Dendritic cell treated with granulocyte-macrophage colony-stimulating factor and Interleukin-4, amounts not matched to agents 40 ng/mL and 50 ng/mL, for 4 days (primary cell): ENCODE results near the gene ATP2A1.

Experiments used
- H3K27ac Mint-ChIP-seq: one replicate; pipeline ENCODE4 v1.8.0; 2022; ENCODE audit warnings: mild to moderate bottlenecking, mixed read lengths
- H3K27me3 Mint-ChIP-seq: one replicate; pipeline ENCODE4 v1.8.0; 2022; ENCODE audit warnings: mild to moderate bottlenecking, mixed read lengths
- H3K36me3 Mint-ChIP-seq: one replicate; pipeline ENCODE4 v1.8.0; 2022; ENCODE audit warnings: low read depth, mixed read lengths
- H3K4me1 Mint-ChIP-seq: one replicate; pipeline ENCODE4 v1.8.0; 2022; ENCODE audit warnings: low read depth, mixed read lengths
- H3K4me3 Mint-ChIP-seq: one replicate; pipeline ENCODE4 v1.8.0; 2022; ENCODE audit warnings: mild to moderate bottlenecking, moderate library complexity, mixed read lengths
- H3K9me3 Mint-ChIP-seq: one replicate; pipeline ENCODE4 v1.8.0; 2022; ENCODE audit warnings: mixed read lengths
- intact Hi-C: fragments of 100-400 bp; cut with micrococcal nuclease; formaldehyde crosslinking; loops from one replicate; pipeline ENCODE4 v1.15.0; 2022

The ATP2A1 gene

GRCh38 chr16:28899882-28900590 lies 21.7 kb downstream of the ATP2A1 start:
- Mint-ChIP-seq H3K9me3 (no peaks in the 10 kb centered on the region), H3K4me3 (no peak overlapping the region), H3K27me3 (no peaks in the 10 kb centered on the region), H3K36me3 (peaks cover 16% of the 10 kb centered on the region), H3K27ac (no peak overlapping the region), H3K4me1 (peaks cover 20% of the 10 kb centered on the region)
- intact Hi-C loops, result no loop called here

- intact Hi-C loops, result no loop called here
- Mint-ChIP-seq H3K9me3 (no peaks in the 10 kb centered on the region), H3K27ac (no peak overlapping the region), H3K36me3 (peaks cover 22% of the 10 kb centered on the region), H3K27me3 (no peaks in the 10 kb centered on the region), H3K4me1 (peaks cover 20% of the 10 kb centered on the region), H3K4me3 (no peak overlapping the region)
Observed at GRCh38 chr16:28900601-28901000, 22.3 kb downstream of the ATP2A1 start.

- H3K36me3 Mint-ChIP-seq, result peaks cover 35% of the 10 kb centered on the region
- H3K27ac Mint-ChIP-seq, result no peak overlapping the region
- intact Hi-C loops, result no loop called here
- no peaks in the 10 kb centered on the region for H3K27me3 Mint-ChIP-seq
- H3K9me3 Mint-ChIP-seq, result no peaks in the 10 kb centered on the region
- no peak overlapping the region for H3K4me3 Mint-ChIP-seq
- H3K4me1 Mint-ChIP-seq, result peaks cover 20% of the 10 kb centered on the region
Observed at GRCh38 chr16:28901862-28902261, 23.6 kb downstream of the ATP2A1 start.

GRCh38 chr16:28902909-28903308 lies 24.6 kb downstream of the ATP2A1 start:
- no peaks in the 10 kb centered on the region for H3K27me3 Mint-ChIP-seq
- H3K36me3 Mint-ChIP-seq, result peaks cover 43% of the 10 kb centered on the region
- no peaks in the 10 kb centered on the region for H3K9me3 Mint-ChIP-seq
- intact Hi-C loops, result no loop called here
- peak overlapping the region; percentile 26 for H3K27ac Mint-ChIP-seq
- peaks cover 20% of the 10 kb centered on the region for H3K4me1 Mint-ChIP-seq
- H3K4me3 Mint-ChIP-seq, result no peak overlapping the region

GRCh38 chr16:28903344-28904042 lies 25.2 kb downstream of the ATP2A1 start:
- intact Hi-C loops, result no loop called here

GRCh38 chr16:28904363-28904762 lies 26.1 kb downstream of the ATP2A1 start:
- no peaks in the 10 kb centered on the region for H3K9me3 Mint-ChIP-seq
- H3K4me3 Mint-ChIP-seq, result no peak overlapping the region
- H3K27me3 Mint-ChIP-seq, result no peaks in the 10 kb centered on the region
- H3K4me1 Mint-ChIP-seq, result peaks cover 20% of the 10 kb centered on the region
- no peak overlapping the region for H3K27ac Mint-ChIP-seq
- H3K36me3 Mint-ChIP-seq, result peaks cover 57% of the 10 kb centered on the region
- intact Hi-C loops, result no loop called here

More at GRCh38 chr16:28903344-28904042, 25.2 kb downstream of the ATP2A1 start:
- peaks cover 49% of the 10 kb centered on the region for H3K36me3 Mint-ChIP-seq
- H3K27me3 Mint-ChIP-seq, result no peaks in the 10 kb centered on the region
- H3K9me3 Mint-ChIP-seq, result no peaks in the 10 kb centered on the region
- no peak overlapping the region for H3K4me3 Mint-ChIP-seq
- no peak overlapping the region for H3K27ac Mint-ChIP-seq
- H3K4me1 Mint-ChIP-seq, result peaks cover 20% of the 10 kb centered on the region

GRCh38 chr16:28904828-28905227 lies 26.5 kb downstream of the ATP2A1 start:
- Mint-ChIP-seq H3K27me3 (no peaks in the 10 kb centered on the region), H3K9me3 (no peaks in the 10 kb centered on the region)

GRCh38 chr16:28905229-28905754 lies 27.0 kb downstream of the ATP2A1 start:
- Mint-ChIP-seq H3K4me1 (peaks cover 20% of the 10 kb centered on the region), H3K9me3 (no peaks in the 10 kb centered on the region), H3K4me3 (no peak overlapping the region), H3K27me3 (no peaks in the 10 kb centered on the region), H3K36me3 (peaks cover 67% of the 10 kb centered on the region), H3K27ac (no peak overlapping the region)
- intact Hi-C loops, result no loop called here

More at GRCh38 chr16:28904828-28905227, 26.5 kb downstream of the ATP2A1 start:
- Mint-ChIP-seq H3K36me3 (peaks cover 62% of the 10 kb centered on the region), H3K27ac (no peak overlapping the region), H3K4me3 (no peak overlapping the region), H3K4me1 (peaks cover 20% of the 10 kb centered on the region)
- intact Hi-C loops, result no loop called here

GRCh38 chr16:28905800-28906372 lies 27.6 kb downstream of the ATP2A1 start:
- H3K27ac Mint-ChIP-seq, result no peak overlapping the region
- H3K36me3 Mint-ChIP-seq, result peaks cover 72% of the 10 kb centered on the region
- H3K4me1 Mint-ChIP-seq, result peaks cover 20% of the 10 kb centered on the region
- no peaks in the 10 kb centered on the region for H3K9me3 Mint-ChIP-seq
- no peak overlapping the region for H3K4me3 Mint-ChIP-seq
- intact Hi-C loops, result no loop called here
- no peaks in the 10 kb centered on the region for H3K27me3 Mint-ChIP-seq

- Mint-ChIP-seq H3K27me3 (no peaks in the 10 kb centered on the region), H3K4me3 (no peak overlapping the region), H3K36me3 (peaks cover 97% of the 10 kb centered on the region), H3K4me1 (no peaks in the 10 kb centered on the region), H3K9me3 (no peaks in the 10 kb centered on the region), H3K27ac (no peak overlapping the region)
- intact Hi-C loops, result no loop called here
Observed at GRCh38 chr16:28910086-28911031, 32.1 kb downstream of the ATP2A1 start.

GRCh38 chr16:28912558-28912957 lies 34.3 kb downstream of the ATP2A1 start:
- Mint-ChIP-seq H3K36me3 (peaks cover 95% of the 10 kb centered on the region), H3K9me3 (no peaks in the 10 kb centered on the region), H3K27ac (no peak overlapping the region), H3K27me3 (no peaks in the 10 kb centered on the region), H3K4me3 (no peak overlapping the region), H3K4me1 (no peaks in the 10 kb centered on the region)
- intact Hi-C loops, result no loop called here

GRCh38 chr16:28913946-28914724 lies 35.8 kb downstream of the ATP2A1 start:
- H3K27me3 Mint-ChIP-seq, result no peaks in the 10 kb centered on the region
- H3K9me3 Mint-ChIP-seq, result no peaks in the 10 kb centered on the region
- intact Hi-C loops, result no loop called here
- no peaks in the 10 kb centered on the region for H3K4me1 Mint-ChIP-seq
- H3K4me3 Mint-ChIP-seq, result no peak overlapping the region
- peaks cover 95% of the 10 kb centered on the region for H3K36me3 Mint-ChIP-seq
- no peak overlapping the region for H3K27ac Mint-ChIP-seq

GRCh38 chr16:28915181-28915580 lies 36.9 kb downstream of the ATP2A1 start:
- intact Hi-C loops, result no loop called here
- Mint-ChIP-seq H3K9me3 (no peaks in the 10 kb centered on the region), H3K36me3 (peaks cover 95% of the 10 kb centered on the region), H3K27ac (no peak overlapping the region), H3K4me1 (no peaks in the 10 kb centered on the region), H3K27me3 (no peaks in the 10 kb centered on the region), H3K4me3 (no peak overlapping the region)
